ENCODE measurements around the gene BPIFB6. TPM values are rescaled to one million over a fixed set of nuclear protein-coding genes. Genes with fewer than 3 reads are reported as not detected.

Gene BPIFB6
- total RNA-seq, 1 donor from 2014 or later, result not detected

DNA sequence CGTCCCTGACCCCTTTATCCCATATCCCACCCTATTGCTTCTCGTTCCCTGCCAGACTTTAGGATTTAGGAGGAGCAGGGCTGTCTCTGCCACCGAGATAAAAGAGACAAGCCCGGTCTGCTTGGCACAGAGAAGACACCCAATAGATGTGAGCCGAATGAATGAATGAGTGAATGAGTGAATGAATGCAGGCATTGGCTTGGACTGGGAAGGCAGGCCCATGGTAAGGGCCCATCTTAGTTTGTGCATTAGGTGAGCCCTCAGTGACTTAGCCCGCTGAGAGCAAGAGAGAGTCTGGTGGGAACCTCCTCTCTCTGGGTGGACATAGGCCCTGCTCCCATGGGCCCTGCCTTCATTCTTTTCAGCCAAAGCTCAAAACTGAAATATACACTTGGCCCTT is 879 bp upstream of the BPIFB6 start:
- TF ChIP-seq, protein P1, sequence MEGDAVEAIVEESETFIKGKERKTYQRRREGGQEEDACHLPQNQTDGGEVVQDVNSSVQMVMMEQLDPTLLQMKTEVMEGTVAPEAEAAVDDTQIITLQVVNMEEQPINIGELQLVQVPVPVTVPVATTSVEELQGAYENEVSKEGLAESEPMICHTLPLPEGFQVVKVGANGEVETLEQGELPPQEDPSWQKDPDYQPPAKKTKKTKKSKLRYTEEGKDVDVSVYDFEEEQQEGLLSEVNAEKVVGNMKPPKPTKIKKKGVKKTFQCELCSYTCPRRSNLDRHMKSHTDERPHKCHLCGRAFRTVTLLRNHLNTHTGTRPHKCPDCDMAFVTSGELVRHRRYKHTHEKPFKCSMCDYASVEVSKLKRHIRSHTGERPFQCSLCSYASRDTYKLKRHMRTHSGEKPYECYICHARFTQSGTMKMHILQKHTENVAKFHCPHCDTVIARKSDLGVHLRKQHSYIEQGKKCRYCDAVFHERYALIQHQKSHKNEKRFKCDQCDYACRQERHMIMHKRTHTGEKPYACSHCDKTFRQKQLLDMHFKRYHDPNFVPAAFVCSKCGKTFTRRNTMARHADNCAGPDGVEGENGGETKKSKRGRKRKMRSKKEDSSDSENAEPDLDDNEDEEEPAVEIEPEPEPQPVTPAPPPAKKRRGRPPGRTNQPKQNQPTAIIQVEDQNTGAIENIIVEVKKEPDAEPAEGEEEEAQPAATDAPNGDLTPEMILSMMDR (IDR thresholded peaks at IDR 0.05; ENCODE audit: unreplicated experiment), result no peak
- H3K27ac Mint-ChIP-seq (ENCODE audit: unreplicated experiment), result no peak overlapping the region
- no peak for DNase-seq (ENCODE audit: low spot score)
- no peaks in the 10 kb centered on the region for H3K4me1 Mint-ChIP-seq (ENCODE audit: unreplicated experiment)
- peaks cover 4% of the 10 kb centered on the region for H3K36me3 Mint-ChIP-seq (ENCODE audit: low read depth, unreplicated experiment)
- no peaks in the 10 kb centered on the region for H3K9me3 Mint-ChIP-seq (ENCODE audit: unreplicated experiment)
- H3K27me3 Mint-ChIP-seq (ENCODE audit: unreplicated experiment), result peaks cover 7% of the 10 kb centered on the region
- no peak overlapping the region for H3K4me3 Mint-ChIP-seq (ENCODE audit: unreplicated experiment)

DNA sequence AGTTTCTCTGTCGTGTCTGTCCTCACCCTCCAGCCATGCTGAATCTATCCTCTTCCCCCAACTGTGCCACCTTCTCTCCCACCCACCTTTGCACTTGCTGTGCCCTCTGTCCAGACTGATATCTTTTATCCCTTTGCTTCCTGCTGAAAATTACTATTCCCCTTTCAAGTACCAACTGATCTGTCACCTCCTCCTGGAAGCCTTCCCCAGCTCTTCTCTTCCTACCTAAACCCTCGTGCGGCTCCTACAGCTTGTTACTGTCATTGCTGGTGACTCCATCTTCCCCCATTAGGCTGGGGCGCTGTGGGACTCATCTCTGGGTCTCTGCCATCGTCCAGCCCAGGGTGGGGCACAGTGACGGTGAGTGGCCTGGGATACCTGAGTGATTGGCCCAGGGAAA is 1.1 kb downstream of the BPIFB6 start:
- no peak for DNase-seq (ENCODE audit: low spot score)
- Mint-ChIP-seq H3K27ac (ENCODE audit: unreplicated experiment) (no peak overlapping the region), H3K36me3 (ENCODE audit: low read depth, unreplicated experiment) (peaks cover 4% of the 10 kb centered on the region), H3K4me1 (ENCODE audit: unreplicated experiment) (no peaks in the 10 kb centered on the region), H3K9me3 (ENCODE audit: unreplicated experiment) (no peaks in the 10 kb centered on the region), H3K27me3 (ENCODE audit: unreplicated experiment) (peaks cover 7% of the 10 kb centered on the region), H3K4me3 (ENCODE audit: unreplicated experiment) (no peak overlapping the region)
- TF ChIP-seq, protein P1 (IDR thresholded peaks at IDR 0.05; ENCODE audit: unreplicated experiment), result no peak

DNA sequence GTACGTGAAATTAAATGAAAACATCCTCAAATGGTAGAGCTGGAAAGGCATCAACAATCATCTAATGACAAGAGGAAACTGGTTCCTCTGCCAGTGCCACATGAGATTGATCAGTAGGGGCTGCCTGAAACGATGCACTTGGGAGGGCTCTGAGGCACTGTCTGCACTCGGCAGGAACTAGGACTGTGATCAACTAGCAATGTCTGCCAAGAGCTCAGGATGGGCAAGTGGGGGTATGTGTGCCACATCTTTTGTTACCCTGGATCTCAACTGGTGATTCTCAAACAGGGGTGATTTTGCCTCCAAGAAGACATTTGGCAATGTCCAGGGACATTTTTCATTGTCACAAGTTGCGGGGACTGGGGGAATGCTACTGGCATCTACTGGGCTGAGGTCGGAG is 1.9 kb downstream of the BPIFB6 start:
- no peaks in the 10 kb centered on the region for H3K9me3 Mint-ChIP-seq (ENCODE audit: unreplicated experiment)
- H3K27ac Mint-ChIP-seq (ENCODE audit: unreplicated experiment), result no peak overlapping the region
- no peaks in the 10 kb centered on the region for H3K4me1 Mint-ChIP-seq (ENCODE audit: unreplicated experiment)
- no peak for DNase-seq (ENCODE audit: low spot score)
- peaks cover 10% of the 10 kb centered on the region for H3K27me3 Mint-ChIP-seq (ENCODE audit: unreplicated experiment)
- H3K4me3 Mint-ChIP-seq (ENCODE audit: unreplicated experiment), result no peak overlapping the region
- peaks cover 8% of the 10 kb centered on the region for H3K36me3 Mint-ChIP-seq (ENCODE audit: low read depth, unreplicated experiment)
- TF ChIP-seq, protein P1 (IDR thresholded peaks at IDR 0.05; ENCODE audit: unreplicated experiment), result no peak

DNA sequence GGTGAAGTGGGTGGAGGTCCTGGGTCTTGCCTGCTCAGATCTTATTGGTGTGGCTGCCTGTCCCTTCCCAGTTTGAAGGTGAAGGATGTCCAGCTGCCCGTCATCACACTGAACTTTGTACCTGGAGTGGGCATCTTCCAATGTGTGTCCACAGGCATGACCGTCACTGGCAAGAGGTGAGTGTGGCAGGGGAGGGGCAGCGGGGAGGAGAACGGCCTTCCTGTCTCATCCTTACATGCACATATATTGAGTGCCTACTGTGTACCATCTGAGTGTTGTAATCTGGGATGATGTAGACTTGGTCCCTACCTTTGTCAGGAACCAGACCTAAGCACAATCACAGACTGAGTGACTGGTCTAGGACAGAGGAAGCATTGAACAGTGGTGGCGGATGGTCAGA is 2.7 kb downstream of the BPIFB6 start:
- H3K4me1 Mint-ChIP-seq (ENCODE audit: unreplicated experiment), result no peaks in the 10 kb centered on the region
- peaks cover 8% of the 10 kb centered on the region for H3K36me3 Mint-ChIP-seq (ENCODE audit: low read depth, unreplicated experiment)
- TF ChIP-seq, protein P1 (IDR thresholded peaks at IDR 0.05; ENCODE audit: unreplicated experiment), result no peak
- no peaks in the 10 kb centered on the region for H3K9me3 Mint-ChIP-seq (ENCODE audit: unreplicated experiment)
- no peak overlapping the region for H3K4me3 Mint-ChIP-seq (ENCODE audit: unreplicated experiment)
- DNase-seq (ENCODE audit: low spot score), result no peak
- H3K27ac Mint-ChIP-seq (ENCODE audit: unreplicated experiment), result no peak overlapping the region
- H3K27me3 Mint-ChIP-seq (ENCODE audit: unreplicated experiment), result peaks cover 10% of the 10 kb centered on the region

DNA sequence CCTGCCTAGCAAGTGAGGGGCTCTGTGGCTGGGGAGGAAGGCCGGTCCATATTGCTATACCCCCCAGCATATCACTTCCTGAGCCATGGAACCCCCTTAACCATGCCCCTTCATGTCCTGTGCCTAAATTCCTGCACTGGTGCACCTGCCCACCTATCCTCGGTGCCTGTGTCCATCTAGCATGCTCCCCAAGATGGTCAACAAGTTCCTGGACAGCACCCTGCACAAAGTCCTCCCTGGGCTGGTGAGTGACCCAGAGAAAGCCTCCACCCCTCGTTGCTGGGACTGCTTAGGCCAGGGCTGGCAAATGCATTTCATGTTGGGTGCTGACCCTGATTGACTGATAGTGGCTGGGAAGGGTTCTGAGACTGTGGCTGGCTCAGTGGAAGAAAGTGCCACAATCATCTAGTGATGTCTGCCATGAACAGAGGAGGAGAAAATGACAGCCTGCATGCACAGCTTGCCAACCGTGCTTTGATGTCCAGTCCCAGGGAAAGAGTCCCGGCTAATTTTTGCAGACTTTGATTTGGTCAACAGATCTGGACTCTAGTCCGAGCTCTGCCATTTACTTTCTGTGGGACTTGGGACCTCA is 3.5 kb downstream of the BPIFB6 start:
- Mint-ChIP-seq H3K9me3 (ENCODE audit: unreplicated experiment) (no peaks in the 10 kb centered on the region), H3K4me3 (ENCODE audit: unreplicated experiment) (no peak overlapping the region), H3K27ac (ENCODE audit: unreplicated experiment) (no peak overlapping the region), H3K36me3 (ENCODE audit: low read depth, unreplicated experiment) (peaks cover 8% of the 10 kb centered on the region), H3K4me1 (ENCODE audit: unreplicated experiment) (no peaks in the 10 kb centered on the region), H3K27me3 (ENCODE audit: unreplicated experiment) (peaks cover 10% of the 10 kb centered on the region)
- TF ChIP-seq, protein P1 (IDR thresholded peaks at IDR 0.05; ENCODE audit: unreplicated experiment), result no peak
- DNase-seq (ENCODE audit: low spot score), result no peak
